Esophagus muscularis mucosa (tissue), 4 donors: ENCODE data around the gene CDKN2C. TPM values are rescaled to one million over a fixed set of nuclear protein-coding genes. Genes with fewer than 3 reads are reported as not detected.
"Not testable (repeated sequence)": the region's sequence is repeated elsewhere in the genome, so short reads cannot be mapped to it uniquely, and the experiment has no call there.

Source experiments
- DNase-seq: peaks from one replicate; pipeline ENCODE4 v3.0.0-alpha.2; 2017; ENCODE audit errors: extremely low spot score
- H3K27ac ChIP-seq, 4 donors: fragments of 200-600 bp; sonication (generic); replicated peaks in 1 of 4; 1 replicate in 3 of 4; 2 replicates in 1 of 4; pipeline ENCODE4 v1.5.1; 2016 to 2019; ENCODE audit warnings: mild to moderate bottlenecking in 1 of 4
- H3K27me3 ChIP-seq, 4 donors: fragments of 200-600 bp; sonication (generic); one replicate each; pipeline versions ENCODE4 v1.5.1 to v1.6.0; 2016 to 2019
- H3K36me3 ChIP-seq, 4 donors: fragments of 200-600 bp; sonication (generic); one replicate each; pipeline ENCODE4 v1.5.1; 2016 to 2019
- H3K4me1 ChIP-seq, 4 donors: fragments of 200-600 bp; sonication (generic); one replicate each; pipeline ENCODE4 v1.5.1; 2016 to 2019
- H3K4me3 ChIP-seq, 4 donors: fragments of 200-600 bp; sonication (generic); 1 replicate in 2 of 4; 2 replicates in 2 of 4; pipeline ENCODE4 v1.5.1; 2016 to 2019; ENCODE audit warnings: mild to moderate bottlenecking in 4 of 4, moderate library complexity in 1 of 4
- H3K9me3 ChIP-seq, 4 donors: fragments of 200-600 bp; sonication (generic); 1 replicate in 3 of 4; 2 replicates in 1 of 4; pipeline ENCODE4 v1.5.1; 2016 to 2019
- EP300 ChIP-seq: sonication (generic); formaldehyde crosslinking; IDR thresholded peaks from one replicate; pipeline ENCODE4 v1.6.1; 2017; ENCODE audit warnings: antibody characterized with exemption
- POLR2A ChIP-seq: fragments of 450-650 bp; IDR thresholded peaks from one replicate; pipeline ENCODE4 v1.6.1; 2017; ENCODE audit warnings: antibody characterized with exemption, moderate library complexity, mild to moderate bottlenecking, low read depth
- POLR2AphosphoS5 ChIP-seq, 2 donors: sonication (generic); formaldehyde crosslinking; IDR thresholded peaks; one replicate each; pipeline ENCODE4 v1.6.1; 2017; ENCODE audit warnings: antibody characterized with exemption in 2 of 2
- WGBS: methylation state at CpG from one replicate; pipeline ENCODE4 v1.1.5; 2018; 5-methylcytosine and 5-hydroxymethylcytosine counted together
- intact Hi-C: fragments of 100-400 bp; cut with DNase I; formaldehyde crosslinking; loops from one replicate; pipeline ENCODE4 v1.15.1; 2023
- total RNA-seq, 4 donors: library from RNA; depleted of rRNA; stranded (reverse); fragments of >200 nt; gene quantifications; one replicate each; pipeline versions ENCODE4 v1.1.0 to v1.2.1, GENCODE V29; 2016
- TF ChIP-seq, protein P1 (sequence below), 3 experiments: fragments of 200-600 bp in 2 of 3; fragments of 450-650 bp in 1 of 3; sonication (generic) in 2 of 3; IDR thresholded peaks; one replicate each; pipeline ENCODE4 v1.5.1; 2017 to 2019; ENCODE audit warnings: antibody characterized with exemption in 3 of 3, mild to moderate bottlenecking in 2 of 3, moderate library complexity in 1 of 3

The CDKN2C gene
- total RNA-seq, 4 donors from 2014 or later: 20.4 to 37.4 (median 27.0) TPM

GRCh38 chr1:50996083-50996482 lies 26.0 kb downstream of the CDKN2C start:
- TF ChIP-seq, protein P1, sequence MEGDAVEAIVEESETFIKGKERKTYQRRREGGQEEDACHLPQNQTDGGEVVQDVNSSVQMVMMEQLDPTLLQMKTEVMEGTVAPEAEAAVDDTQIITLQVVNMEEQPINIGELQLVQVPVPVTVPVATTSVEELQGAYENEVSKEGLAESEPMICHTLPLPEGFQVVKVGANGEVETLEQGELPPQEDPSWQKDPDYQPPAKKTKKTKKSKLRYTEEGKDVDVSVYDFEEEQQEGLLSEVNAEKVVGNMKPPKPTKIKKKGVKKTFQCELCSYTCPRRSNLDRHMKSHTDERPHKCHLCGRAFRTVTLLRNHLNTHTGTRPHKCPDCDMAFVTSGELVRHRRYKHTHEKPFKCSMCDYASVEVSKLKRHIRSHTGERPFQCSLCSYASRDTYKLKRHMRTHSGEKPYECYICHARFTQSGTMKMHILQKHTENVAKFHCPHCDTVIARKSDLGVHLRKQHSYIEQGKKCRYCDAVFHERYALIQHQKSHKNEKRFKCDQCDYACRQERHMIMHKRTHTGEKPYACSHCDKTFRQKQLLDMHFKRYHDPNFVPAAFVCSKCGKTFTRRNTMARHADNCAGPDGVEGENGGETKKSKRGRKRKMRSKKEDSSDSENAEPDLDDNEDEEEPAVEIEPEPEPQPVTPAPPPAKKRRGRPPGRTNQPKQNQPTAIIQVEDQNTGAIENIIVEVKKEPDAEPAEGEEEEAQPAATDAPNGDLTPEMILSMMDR (IDR thresholded peaks at IDR 0.05): no peak
- TF ChIP-seq POLR2AphosphoS5 (IDR thresholded peaks at IDR 0.05): no peak
- no peak for TF ChIP-seq POLR2A
- no peak for TF ChIP-seq EP300
- no peak overlapping the region for H3K4me3 ChIP-seq
- intact Hi-C loops: no loop called here
- H3K27me3 ChIP-seq: no peaks in the 10 kb centered on the region
- H3K27ac ChIP-seq: no peak overlapping the region
- DNase-seq: no peak
- H3K36me3 ChIP-seq: no peaks in the 10 kb centered on the region
- H3K9me3 ChIP-seq: no peaks in the 10 kb centered on the region
- WGBS: 87% methylated on average over 3 of the region's 3 CpGs
- H3K4me1 ChIP-seq: no peaks in the 10 kb centered on the region

- H3K27me3 ChIP-seq, H3K9me3 ChIP-seq, DNase-seq, H3K36me3 ChIP-seq, H3K27ac ChIP-seq, intact Hi-C loops, H3K4me1 ChIP-seq, H3K4me3 ChIP-seq: not testable (repeated sequence)
- 81% methylated on average over 1 of the region's 1 CpG for WGBS
Observed at GRCh38 chr1:50999375-50999774, 29.3 kb downstream of the CDKN2C start.

GRCh38 chr1:51000160-51000559 lies 30.1 kb downstream of the CDKN2C start:
- Histone ChIP-seq H3K27me3 (no peaks in the 10 kb centered on the region), H3K27ac (no peak overlapping the region), H3K4me3 (no peak overlapping the region), H3K4me1 (no peaks in the 10 kb centered on the region), H3K9me3 (no peaks in the 10 kb centered on the region), H3K36me3 (peaks cover 0 to 6% (median 0%) of the 10 kb centered on the region in 4 donors)
- no peak for DNase-seq
- TF ChIP-seq POLR2AphosphoS5 (IDR thresholded peaks at IDR 0.05) (no peak), POLR2A (no peak), EP300 (no peak)
- TF ChIP-seq, protein P1 (IDR thresholded peaks at IDR 0.05): no peak
- intact Hi-C loops: no loop called here
- 100% methylated on average over 1 of the region's 1 CpG for WGBS

- no peak overlapping the region for H3K4me3 ChIP-seq
- peaks cover 0 to 6% (median 0%) of the 10 kb centered on the region in 4 donors for H3K36me3 ChIP-seq
- DNase-seq: no peak
- no peaks in the 10 kb centered on the region for H3K4me1 ChIP-seq
- H3K9me3 ChIP-seq: no peaks in the 10 kb centered on the region
- 70% methylated on average over 2 of the region's 2 CpGs for WGBS
- TF ChIP-seq POLR2A: no peak
- no peak for TF ChIP-seq POLR2AphosphoS5 (IDR thresholded peaks at IDR 0.05)
- TF ChIP-seq, protein P1 (IDR thresholded peaks at IDR 0.05): no peak
- TF ChIP-seq EP300: no peak
- H3K27me3 ChIP-seq: no peaks in the 10 kb centered on the region
- intact Hi-C loops: no loop called here
- H3K27ac ChIP-seq: no peak overlapping the region
Observed at GRCh38 chr1:51000651-51001050, 30.6 kb downstream of the CDKN2C start.

- H3K9me3 ChIP-seq: no peaks in the 10 kb centered on the region
- WGBS: 92% methylated on average over 6 of the region's 6 CpGs
Observed at GRCh38 chr1:51002516-51002915, 32.5 kb downstream of the CDKN2C start.

GRCh38 chr1:51005549-51005948 lies 35.5 kb downstream of the CDKN2C start:
- H3K4me1 ChIP-seq, H3K9me3 ChIP-seq, H3K27me3 ChIP-seq, H3K36me3 ChIP-seq, intact Hi-C loops, H3K27ac ChIP-seq, DNase-seq, H3K4me3 ChIP-seq: not testable (repeated sequence)
- 82% methylated on average over 4 of the region's 4 CpGs for WGBS

More at GRCh38 chr1:51002516-51002915, 32.5 kb downstream of the CDKN2C start:
- no peak for DNase-seq
- intact Hi-C loops: no loop called here
- no peaks in the 10 kb centered on the region for H3K27me3 ChIP-seq
- H3K4me1 ChIP-seq: no peaks in the 10 kb centered on the region
- no peak overlapping the region for H3K27ac ChIP-seq
- H3K4me3 ChIP-seq: no peak overlapping the region
- TF ChIP-seq EP300: no peak
- TF ChIP-seq, protein P1 (IDR thresholded peaks at IDR 0.05): no peak
- no peak for TF ChIP-seq POLR2AphosphoS5 (IDR thresholded peaks at IDR 0.05)
- TF ChIP-seq POLR2A: no peak
- peaks cover 0 to 6% (median 0%) of the 10 kb centered on the region in 4 donors for H3K36me3 ChIP-seq
